G401 (cell line): Measurements from ENCODE around the gene ARHGAP11B.
"Not testable (repeated sequence)": the region's sequence is repeated elsewhere in the genome, so short reads cannot be mapped to it uniquely, and the experiment has no call there.

Experiments
- DNase-seq: peaks from one replicate; pipeline ENCODE4 v3.0.0-alpha.2; 2015; ENCODE audit warnings: low spot score
- in situ Hi-C: cut with HindIII; loops from 2 replicates; pipeline ENCODE4 v1.10.0; 2016; ENCODE audit warnings: low sequenced_read_pairs, mixed read lengths

Gene ARHGAP11B

DNA sequence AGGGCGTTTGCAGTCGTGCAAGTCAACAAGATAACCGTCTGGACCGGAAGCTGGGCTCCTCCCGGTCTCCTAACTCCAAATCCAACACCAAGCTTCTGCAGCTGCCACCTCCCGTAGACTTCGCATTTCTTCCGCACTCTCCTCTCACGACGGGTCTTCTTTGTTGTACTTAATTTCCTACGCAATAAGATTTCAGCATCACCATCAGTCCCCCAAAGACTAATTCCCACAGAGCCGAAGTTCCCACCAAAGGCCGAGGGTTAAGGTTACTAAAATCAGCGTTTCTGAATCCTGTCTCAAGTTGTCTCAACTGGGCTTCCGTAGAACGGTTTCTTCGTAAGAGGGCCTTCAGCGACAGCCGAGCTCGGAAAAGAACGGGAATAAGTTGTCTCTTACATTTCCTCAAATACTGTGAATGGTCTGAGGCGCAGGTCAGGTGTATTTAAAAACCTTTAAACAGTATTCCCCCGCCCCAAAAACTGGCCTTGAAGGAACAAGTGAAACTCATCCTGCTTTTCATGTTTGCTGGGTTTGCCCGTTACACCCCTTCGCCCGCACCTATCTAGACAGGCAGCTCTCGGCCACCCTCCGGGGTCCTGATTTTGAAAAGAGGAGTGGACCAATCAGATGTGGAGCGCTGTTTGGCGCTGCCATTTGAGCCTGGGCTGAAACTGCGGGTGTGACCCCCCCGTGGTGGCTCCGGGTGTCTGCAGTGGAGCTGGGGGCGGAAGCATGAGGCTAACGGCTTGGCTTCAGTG, at the start of gene ARHGAP11B:
Gene ARHGAP11B, plus strand, starts transcription at position 693 of the 758 bp plus-strand sequence.
- DNase-seq = peak; percentile 99
- in situ Hi-C loops = not testable (repeated sequence)

DNA sequence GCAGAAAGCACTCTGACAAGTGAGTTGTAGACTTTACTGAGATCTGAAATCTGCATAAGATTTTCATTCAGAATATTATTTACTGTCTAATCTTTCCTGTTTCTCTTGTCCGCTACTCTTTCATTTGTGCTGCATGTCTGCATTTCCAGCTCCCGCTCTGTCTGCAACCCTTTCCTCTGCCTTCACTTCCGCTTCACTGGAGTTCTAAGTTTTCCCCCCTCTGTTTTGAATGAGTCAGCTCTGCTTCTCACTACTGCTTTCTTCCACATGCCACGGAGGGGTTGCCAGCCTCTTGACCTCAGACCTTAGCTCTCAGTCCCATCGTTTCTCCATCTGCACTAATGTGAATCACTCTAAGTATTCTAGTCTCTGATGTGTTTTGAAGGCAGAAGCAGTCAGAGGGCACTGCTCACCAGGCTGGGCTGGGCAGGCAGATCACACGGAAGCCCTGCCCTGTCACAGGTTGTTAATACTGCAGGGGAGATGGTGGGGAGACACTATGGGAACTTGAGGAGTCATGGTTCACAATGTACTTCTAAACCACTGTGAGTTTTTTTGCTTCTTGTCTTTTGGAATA, 46.4 kb upstream of the ARHGAP11B start:
- in situ Hi-C loops = not testable (repeated sequence)

DNA sequence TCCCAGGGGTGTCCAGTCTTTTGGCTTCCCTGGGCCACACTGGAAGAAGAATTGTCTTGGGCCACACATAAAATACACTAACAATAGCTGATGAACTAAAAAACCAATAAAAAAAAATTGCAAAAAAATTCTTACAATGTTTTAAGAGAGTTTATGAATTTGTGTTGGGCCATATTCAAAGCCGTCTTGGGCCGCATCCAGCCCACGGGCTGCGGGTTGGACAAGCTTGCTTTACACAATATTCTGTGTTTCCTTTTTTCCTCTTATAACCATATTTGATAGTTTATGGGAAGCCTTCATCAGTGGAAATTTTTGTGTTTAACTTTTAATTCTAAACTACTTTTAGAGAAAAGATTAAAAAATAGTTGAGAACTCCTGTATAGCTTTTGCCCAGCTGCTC, 45.2 kb upstream of the ARHGAP11B start:
- DNase-seq, in situ Hi-C loops: not testable (repeated sequence)

More for the DNA sequence above, 46.4 kb upstream of the ARHGAP11B start:
- DNase-seq = not testable (repeated sequence)

DNA sequence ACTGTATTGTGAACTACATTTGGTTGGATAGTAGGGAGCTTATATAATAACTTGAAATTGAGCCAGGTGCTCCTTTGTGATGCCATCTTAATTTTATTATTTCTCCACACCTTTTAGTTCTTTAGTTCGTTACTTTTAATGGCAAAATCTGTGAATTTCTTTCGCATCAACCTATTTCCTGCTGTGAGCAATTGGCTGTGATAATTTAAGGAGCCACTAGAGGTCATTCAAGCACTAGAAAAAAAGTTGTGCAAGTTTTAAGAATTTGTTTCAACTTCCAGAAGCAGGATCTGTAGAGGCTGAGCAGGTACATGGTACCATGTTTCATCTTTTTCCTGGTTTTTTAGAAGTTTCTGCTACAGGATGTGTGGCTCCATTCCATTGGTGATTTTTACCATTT, 27.0 kb upstream of the ARHGAP11B start:
- DNase-seq, in situ Hi-C loops: not testable (repeated sequence)

DNA sequence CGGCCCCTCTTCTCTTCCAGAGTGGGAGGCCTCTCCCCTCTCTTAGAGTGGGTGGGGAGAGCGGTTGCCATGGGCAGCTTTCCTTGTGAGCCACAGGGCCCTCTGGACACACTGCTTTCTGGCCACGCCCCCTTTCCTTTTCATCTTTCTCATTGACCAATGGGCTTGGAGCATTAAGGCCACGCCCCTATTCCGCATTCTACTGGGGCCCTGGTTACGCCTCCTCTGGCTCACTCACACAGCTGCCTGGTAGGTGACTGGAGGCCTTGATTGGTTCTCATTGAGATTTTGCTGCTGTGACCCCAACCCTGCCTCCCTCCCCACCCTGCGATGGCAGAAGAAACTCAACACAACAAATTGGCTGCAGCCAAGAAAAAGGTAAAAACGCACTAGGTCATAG, 22.1 kb upstream of the ARHGAP11B start, which contains the start of gene GOLGA8H:
Gene GOLGA8H, plus strand, starts transcription at position 233 of the 400 bp plus-strand sequence. Its CDS starts 98 bp downstream, at position 331.
- in situ Hi-C loops, DNase-seq: not testable (repeated sequence)

DNA sequence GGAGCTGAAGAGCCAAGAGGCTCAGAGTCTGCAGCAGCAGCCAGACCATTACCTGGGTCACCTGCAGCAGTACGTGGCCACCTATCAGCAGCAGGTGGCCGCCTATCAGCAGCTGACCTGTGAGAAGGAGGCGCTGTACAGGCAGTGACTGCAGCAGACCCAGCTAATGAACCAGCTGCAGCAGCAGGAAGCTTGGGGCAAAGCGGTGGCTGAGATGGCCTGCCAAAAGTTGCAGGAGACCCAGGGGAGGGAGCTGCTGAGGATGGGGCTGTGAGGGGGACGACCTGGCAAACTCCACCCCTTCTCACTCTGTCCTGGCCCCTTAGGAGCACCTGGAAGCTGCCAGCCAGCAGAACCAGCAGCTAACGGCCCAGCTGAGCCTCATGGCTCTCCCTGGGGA, 13.7 kb upstream of the ARHGAP11B start:
- in situ Hi-C loops, DNase-seq: not testable (repeated sequence)

DNA sequence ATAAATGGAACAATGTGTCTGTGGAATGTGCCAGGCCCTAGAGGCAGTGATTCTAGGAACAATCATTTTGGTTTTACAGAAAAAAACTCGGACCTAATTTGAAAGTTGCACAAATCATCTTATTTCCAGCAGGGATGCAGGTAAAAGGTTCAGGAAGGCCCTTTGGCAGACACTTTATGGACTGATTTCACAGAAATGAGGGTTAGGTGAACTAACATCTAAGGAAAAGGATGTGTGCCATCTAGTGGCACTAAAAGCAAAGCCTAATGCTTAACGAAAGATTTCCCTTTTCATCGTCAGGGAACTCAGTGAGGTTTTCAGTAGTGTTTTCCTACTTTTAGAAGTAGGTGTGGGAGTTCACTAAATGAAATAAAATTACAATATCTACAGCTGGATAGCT, 4.6 kb upstream of the ARHGAP11B start:
- peak; percentile 33 for DNase-seq
- in situ Hi-C loops = not testable (repeated sequence)

DNA sequence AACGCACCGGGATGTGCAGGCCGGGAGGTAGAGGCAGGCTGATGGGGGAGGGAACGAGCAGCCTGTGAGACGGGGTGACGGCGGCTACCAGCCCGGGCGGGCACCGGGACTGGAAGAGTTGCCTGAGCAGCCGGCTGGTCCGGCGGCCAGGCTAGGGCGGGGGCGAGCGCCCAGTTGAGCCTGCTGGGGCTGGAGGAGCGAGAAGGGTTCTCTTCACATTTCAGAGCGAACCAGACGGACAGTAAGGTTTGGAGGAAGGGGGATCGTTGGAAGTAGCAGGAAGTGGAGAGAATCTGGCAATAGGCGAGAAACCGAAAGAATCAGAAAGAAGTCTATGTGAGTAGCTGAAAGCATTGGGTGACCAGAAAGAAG, 252 bp downstream of the ARHGAP11B start:
- peak; percentile 4 for DNase-seq
- in situ Hi-C loops = not testable (repeated sequence)

DNA sequence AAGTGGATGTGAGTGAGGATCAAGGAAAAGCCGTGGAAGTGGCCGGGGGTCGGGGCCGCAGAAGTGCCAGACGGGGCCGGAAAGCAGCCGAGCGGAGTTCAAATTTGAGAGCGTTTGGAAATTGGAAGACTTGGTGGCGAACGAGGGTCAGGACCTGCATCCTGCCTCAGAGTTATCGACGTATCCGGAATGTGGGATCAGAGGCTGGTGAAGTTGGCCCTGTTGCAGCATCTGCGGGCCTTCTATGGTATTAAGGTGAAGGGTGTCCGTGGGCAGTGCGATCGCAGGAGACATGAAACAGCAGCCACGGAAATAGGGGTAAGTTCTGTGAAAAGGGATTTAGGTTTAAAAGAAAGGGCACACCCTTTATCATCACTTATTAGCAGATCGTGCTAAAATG, 704 bp downstream of the ARHGAP11B start:
- DNase-seq, in situ Hi-C loops: not testable (repeated sequence)

DNA sequence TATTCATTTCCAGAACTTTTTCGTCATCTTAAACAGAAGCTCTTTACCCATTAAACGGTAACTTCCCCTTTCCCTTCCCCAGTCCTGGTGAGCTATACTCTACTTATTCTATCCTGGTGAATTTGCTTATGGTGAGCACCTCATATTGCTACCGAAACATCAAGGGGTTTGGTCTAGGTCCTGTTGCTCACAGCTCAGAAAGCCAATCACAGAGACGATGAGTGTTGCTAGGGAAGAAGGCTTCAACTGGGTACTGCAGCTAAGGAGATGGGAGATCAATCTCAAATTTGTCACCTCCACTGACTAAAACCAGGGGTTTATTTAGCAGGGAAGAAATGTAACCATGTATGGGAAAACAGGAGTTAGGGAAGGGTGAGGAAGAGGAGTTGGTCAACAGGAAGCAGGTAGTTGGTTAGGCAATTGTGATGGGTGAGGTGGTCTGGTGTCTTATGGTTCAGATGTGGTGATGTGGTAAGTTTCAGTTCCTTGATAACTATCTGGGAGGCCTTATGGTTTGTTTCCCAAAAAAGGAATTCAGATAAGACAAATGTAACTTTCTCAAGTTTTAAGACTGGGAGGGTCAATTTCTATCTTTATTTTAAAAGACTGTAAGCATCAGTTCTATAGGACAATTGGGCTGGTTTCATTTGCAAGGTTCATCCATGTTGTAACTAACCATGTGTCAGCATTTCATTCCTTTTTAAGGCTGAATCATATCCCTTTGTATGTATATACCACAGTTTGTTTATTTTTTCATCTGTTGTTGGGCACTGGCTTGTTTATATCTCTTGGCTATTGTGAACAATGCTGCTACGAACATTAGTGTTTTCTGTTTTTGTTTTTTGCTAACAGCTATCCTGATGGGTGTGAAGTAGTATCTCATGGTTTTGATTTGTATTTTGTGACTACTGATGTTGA, 24.3 kb downstream of the ARHGAP11B start:
- in situ Hi-C loops = no loop called here
- no peak for DNase-seq

DNA sequence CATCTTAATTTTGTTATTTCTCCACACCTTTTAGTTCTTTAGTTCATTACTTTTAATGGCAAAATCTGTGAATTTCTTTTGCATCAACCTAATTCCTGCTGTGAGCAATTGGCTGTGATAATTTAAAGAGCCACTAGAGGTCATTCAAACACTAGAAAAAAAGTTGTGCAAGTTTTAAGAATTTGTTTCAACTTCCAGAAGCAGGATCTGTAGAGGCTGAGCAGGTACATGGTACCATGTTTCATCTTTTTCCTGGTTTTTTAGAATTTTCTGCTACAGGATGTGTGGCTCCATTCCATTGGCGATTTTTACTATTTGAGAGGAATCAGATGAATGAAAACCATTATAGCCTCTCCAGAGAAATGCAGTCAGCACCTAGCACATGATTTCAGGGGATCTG, 35.2 kb downstream of the ARHGAP11B start:
- DNase-seq = peak; percentile 26
- in situ Hi-C loops = not testable (repeated sequence)

DNA sequence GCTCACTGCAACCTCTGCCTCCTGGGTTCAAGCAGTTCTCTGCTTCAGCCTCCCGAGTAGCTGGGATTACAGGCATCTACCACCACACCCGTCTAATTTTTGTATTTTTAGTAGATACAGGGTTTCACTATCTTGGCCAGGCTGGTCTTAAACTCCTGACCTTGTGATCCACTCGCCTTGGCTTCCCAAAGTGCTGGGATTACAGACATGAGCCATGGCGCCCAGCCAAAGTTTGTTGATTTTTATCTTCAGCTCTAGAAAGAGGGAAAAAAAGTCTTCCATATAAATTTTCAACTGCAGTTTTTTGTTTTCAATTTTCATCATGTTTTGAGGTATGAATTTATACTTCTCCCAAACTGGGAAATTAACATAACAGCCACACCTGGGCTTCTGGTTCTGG, 43.7 kb downstream of the ARHGAP11B start:
- in situ Hi-C loops, DNase-seq: not testable (repeated sequence)

DNA sequence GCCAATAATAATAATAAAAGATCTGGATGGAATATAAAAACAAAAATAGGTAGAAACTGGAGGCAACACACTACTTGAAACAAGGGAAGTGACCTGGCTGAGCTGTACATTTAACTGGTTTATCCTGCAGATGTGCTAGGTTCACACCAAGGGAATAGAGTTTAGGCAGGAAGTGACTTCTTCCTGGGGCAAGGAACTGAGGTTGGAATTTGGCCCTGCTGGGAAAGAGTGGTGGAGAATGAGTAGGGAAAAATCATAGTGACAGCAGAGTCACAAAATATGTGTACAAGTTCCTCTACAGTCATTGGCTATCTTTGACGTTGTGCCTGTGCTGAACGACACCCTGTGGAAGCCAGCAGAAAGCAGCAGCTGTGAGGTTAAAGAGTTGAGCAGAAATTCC, 44.1 kb downstream of the ARHGAP11B start:
- in situ Hi-C loops = no loop called here

DNA sequence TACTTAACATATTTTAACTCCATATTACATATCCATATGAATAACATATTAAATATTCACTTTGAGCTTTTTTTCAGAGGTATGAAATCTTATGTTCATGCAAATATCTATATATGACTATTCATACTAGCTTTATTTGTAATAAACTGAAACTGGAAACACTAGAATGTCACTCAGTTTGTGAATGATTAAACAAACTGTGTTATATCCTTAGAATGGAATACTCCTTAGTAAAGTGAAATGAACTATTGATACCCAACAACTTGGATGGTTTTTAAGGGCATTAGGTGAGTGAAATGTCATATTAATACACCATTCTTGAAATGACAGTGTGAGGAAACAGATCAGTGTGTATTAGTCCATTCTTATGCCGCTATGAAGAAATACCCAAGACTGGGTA, 45.4 kb downstream of the ARHGAP11B start:
- no peak for DNase-seq
- in situ Hi-C loops = no loop called here

More for the DNA sequence above, 44.1 kb downstream of the ARHGAP11B start:
- DNase-seq = no peak

DNA sequence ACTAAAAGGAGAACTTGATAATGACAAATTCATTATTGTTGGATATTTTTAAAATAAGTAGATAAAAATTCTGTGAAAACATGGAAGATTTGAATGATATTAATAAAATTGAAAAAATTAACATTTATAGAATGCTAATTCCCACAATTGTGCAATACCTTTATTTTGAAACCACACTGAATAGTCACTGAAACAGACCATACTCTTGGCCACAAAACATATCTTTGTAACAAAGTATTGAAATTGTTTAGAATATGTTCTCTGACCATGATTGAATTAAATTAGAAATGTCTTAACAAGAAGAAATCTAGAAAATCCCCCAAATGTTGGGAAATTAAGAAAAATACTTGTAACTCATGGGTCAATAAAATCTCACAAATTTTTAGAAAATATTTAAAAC, 49.2 kb downstream of the ARHGAP11B start:
- in situ Hi-C loops = no loop called here

DNA sequence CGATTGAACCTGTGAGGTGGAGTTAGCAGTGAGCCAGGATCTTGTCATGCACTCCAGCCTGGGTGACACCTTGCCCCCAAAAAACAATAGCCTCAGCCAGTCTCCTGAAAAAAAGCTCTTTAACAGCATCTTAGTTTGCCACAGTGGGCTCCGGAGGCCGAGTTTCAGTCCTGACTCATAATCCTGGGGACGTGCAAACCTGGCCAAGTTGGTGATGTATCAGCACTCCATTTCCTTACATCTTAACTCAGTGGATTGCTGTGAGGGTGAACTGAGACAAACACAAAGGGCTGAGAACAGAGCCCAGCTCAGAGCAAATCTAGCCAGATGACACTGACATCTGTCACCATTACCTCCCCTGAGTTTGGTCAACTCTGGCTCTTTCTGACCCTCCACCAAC, 50.0 kb downstream of the ARHGAP11B start:
- DNase-seq, in situ Hi-C loops: not testable (repeated sequence)

More for the DNA sequence above, 49.2 kb downstream of the ARHGAP11B start:
- DNase-seq = no peak

DNA sequence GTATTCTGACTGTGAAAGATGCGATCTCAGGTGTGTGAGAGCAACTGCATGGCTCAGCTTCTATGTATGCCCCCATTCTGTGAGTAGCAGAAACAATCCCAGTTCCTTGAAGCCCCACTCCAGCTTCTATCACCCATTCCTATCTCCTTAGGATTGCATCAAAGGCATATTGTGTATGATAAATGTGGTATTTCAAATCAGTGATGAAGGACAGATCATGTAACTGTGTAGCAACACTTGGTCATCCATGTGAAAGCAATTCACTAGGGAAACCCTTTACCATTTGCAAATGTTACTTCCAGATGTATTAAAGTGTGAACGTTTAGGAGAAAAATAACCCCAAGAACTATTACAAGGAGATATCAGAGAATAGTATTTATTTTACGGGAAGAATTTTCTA, 55.1 kb downstream of the ARHGAP11B start:
- DNase-seq, in situ Hi-C loops: not testable (repeated sequence)

DNA sequence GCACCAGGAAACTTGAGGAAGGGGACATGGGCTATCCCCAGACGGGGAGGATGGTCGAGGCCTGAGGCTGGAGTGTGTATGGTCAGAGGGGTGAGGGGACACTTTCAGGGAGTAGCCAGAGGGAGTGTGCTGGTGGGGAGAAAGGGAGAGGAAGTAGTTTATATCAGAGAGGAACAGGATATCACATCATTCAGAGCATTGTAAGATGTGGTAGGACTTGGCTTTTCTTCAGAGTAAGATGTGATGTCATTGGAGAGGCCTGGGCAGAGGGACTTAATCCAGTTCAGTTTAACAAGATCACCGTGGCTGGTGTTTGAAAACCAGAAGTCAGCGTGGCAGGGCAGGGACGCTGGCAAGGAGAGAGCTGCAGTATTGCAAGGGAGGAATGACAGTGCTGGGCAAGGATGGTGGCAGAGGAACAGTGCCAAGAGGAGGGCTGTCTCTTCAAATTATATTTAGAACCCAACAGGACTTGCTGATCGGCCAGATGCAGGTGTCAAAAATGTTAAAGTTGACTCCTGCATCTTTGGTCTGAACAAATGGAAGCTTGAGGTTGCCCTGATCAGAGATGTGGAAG, 59.9 kb downstream of the ARHGAP11B start:
- in situ Hi-C loops, DNase-seq: not testable (repeated sequence)

DNA sequence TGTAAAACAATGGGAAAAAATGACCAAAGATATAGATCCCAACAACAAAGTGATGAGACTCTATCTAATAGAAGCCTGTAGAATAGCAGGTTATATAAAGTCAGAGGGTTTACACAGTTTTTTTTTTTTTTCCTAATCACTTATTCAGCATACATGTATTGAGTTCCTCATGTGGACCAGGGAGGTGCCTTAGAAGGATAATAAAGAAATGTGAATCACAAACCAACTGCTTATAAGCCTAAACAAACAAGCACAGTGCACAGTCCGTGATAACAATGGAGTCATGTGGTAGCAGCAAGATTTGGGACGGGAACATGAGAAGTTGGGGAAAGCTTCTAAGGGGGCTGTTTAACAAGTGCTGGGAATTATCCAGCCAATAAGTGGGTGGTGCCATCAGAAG, 60.7 kb downstream of the ARHGAP11B start:
- DNase-seq, in situ Hi-C loops: not testable (repeated sequence)
